Trophoblast cell (in vitro differentiated cells and primary cell): Measurements from ENCODE around the gene KIF3A.
A peak's percentile ranks its signal among the peaks of the same experiment; 100 is the strongest.

ENCODE experiments used
- DNase-seq, 2 donors: peaks; one replicate each; pipeline ENCODE4 v3.0.0-alpha.2; 2016
- H2AFZ ChIP-seq: 2 replicates; pipeline ENCODE4 v1.6.1; 2013; ENCODE audit warnings: low read length, moderate library complexity, mild to moderate bottlenecking; ENCODE audit not compliant: insufficient read depth, poor library complexity
- H2AK5ac ChIP-seq: 2 replicates; pipeline ENCODE4 v1.6.1; 2013; ENCODE audit warnings: mild to moderate bottlenecking, low read length
- H2BK120ac ChIP-seq: 2 replicates; pipeline ENCODE4 v1.6.1; 2013; ENCODE audit warnings: low read length, mild to moderate bottlenecking, moderate library complexity; ENCODE audit not compliant: insufficient read depth, poor library complexity
- H2BK12ac ChIP-seq: 2 replicates; pipeline ENCODE4 v1.6.1; 2013; ENCODE audit warnings: mild to moderate bottlenecking, low read length, moderate library complexity
- H2BK5ac ChIP-seq: 2 replicates; pipeline ENCODE4 v1.6.1; 2013; ENCODE audit warnings: low read length, low read depth, moderate library complexity, mild to moderate bottlenecking; ENCODE audit not compliant: poor library complexity
- H3K14ac ChIP-seq: 2 replicates; pipeline ENCODE4 v1.6.1; 2013; ENCODE audit warnings: mild to moderate bottlenecking, low read length
- H3K18ac ChIP-seq: 2 replicates; pipeline ENCODE4 v1.6.1; 2013; ENCODE audit warnings: mild to moderate bottlenecking, low read length
- H3K23ac ChIP-seq: 2 replicates; pipeline ENCODE4 v1.6.1; 2013; ENCODE audit warnings: low read length
- H3K27ac ChIP-seq: 2 replicates; pipeline ENCODE4 v1.5.1; 2013; ENCODE audit warnings: low read depth, mild to moderate bottlenecking, inconsistent platforms, low read length, moderate library complexity
- H3K27me3 ChIP-seq: 2 replicates; pipeline ENCODE4 v1.6.1; 2013; ENCODE audit warnings: inconsistent platforms, mild to moderate bottlenecking, low read length, moderate library complexity; ENCODE audit not compliant: insufficient read depth
- H3K36me3 ChIP-seq, 2 experiments: 1 replicate in 1 of 2; 2 replicates in 1 of 2; pipeline ENCODE4 v1.6.1; 2013; ENCODE audit warnings: low read length in 2 of 2, mild to moderate bottlenecking in 2 of 2, moderate library complexity in 1 of 2; ENCODE audit not compliant: insufficient read depth in 2 of 2, control insufficient read depth in 1 of 2
- H3K4ac ChIP-seq: 2 replicates; pipeline ENCODE4 v1.6.1; 2013; ENCODE audit warnings: low read depth, mild to moderate bottlenecking, low read length, moderate library complexity
- H3K4me1 ChIP-seq, 2 experiments: 1 replicate in 1 of 2; 2 replicates in 1 of 2; pipeline ENCODE4 v1.6.1; 2013; ENCODE audit warnings: low read length in 2 of 2, mild to moderate bottlenecking in 2 of 2, moderate library complexity in 1 of 2; ENCODE audit not compliant: insufficient read depth in 2 of 2, control insufficient read depth in 1 of 2
- H3K4me2 ChIP-seq: 2 replicates; pipeline ENCODE4 v1.6.1; 2013; ENCODE audit warnings: inconsistent platforms, mild to moderate bottlenecking, low read length, moderate library complexity
- H3K4me3 ChIP-seq: 2 replicates; pipeline ENCODE4 v1.5.1; 2013; ENCODE audit warnings: mild to moderate bottlenecking, low read depth, low read length, inconsistent platforms
- H3K79me1 ChIP-seq: one replicate; pipeline ENCODE4 v1.6.1; 2013; ENCODE audit warnings: low read length
- H3K79me2 ChIP-seq: 2 replicates; pipeline ENCODE4 v1.6.1; 2013; ENCODE audit warnings: low read length, mild to moderate bottlenecking; ENCODE audit not compliant: control insufficient read depth, insufficient read depth, poor library complexity
- H3K9ac ChIP-seq: 2 replicates; pipeline ENCODE4 v1.6.1; 2013; ENCODE audit warnings: mild to moderate bottlenecking, low read length
- H3K9me3 ChIP-seq: 2 replicates; pipeline ENCODE4 v1.6.1; 2013; ENCODE audit warnings: low read depth, mild to moderate bottlenecking, control low read depth, inconsistent platforms, low read length; ENCODE audit not compliant: insufficient read depth
- H4K12ac ChIP-seq: 2 replicates; pipeline ENCODE4 v1.6.1; 2013; ENCODE audit warnings: low read depth, mild to moderate bottlenecking, low read length, moderate library complexity
- H4K8ac ChIP-seq: 2 replicates; pipeline ENCODE4 v1.6.1; 2013; ENCODE audit warnings: low read depth, mild to moderate bottlenecking, low read length, moderate library complexity
- H4K91ac ChIP-seq: one replicate; pipeline ENCODE4 v1.6.1; 2013; ENCODE audit warnings: low read depth, mild to moderate bottlenecking, low read length, moderate library complexity
- WGBS: extraction: QIAGEN DNeasy Blood & Tissue Kit; methylation state at CpG from one replicate; pipeline ENCODE4 v1.1.7; 2013; ENCODE audit warnings: missing lambda C conversion rate; ENCODE audit not compliant: insufficient read length, insufficient coverage; ENCODE audit errors: extremely low coverage; 5-methylcytosine and 5-hydroxymethylcytosine counted together

KIF3A gene

GRCh38 chr5:132679166-132679565 lies 58.2 kb downstream of the KIF3A start:
- Histone ChIP-seq H2BK120ac (no peak overlapping the region), H3K14ac (no peak overlapping the region), H4K91ac (no peak overlapping the region), H3K18ac (no peak overlapping the region), H3K79me2 (no peaks in the 10 kb centered on the region), H3K27ac (no peak overlapping the region), H3K79me1 (no peaks in the 10 kb centered on the region), H2BK5ac (no peak overlapping the region), H2AK5ac (no peak overlapping the region), H3K27me3 (no peaks in the 10 kb centered on the region), H3K4ac (no peak overlapping the region), H2AFZ (no peak overlapping the region), H2BK12ac (no peak overlapping the region), H4K12ac (no peak overlapping the region), H3K23ac (no peak overlapping the region), H4K8ac (no peak overlapping the region), H3K4me3 (no peak overlapping the region), H3K9me3 (no peaks in the 10 kb centered on the region), H3K4me2 (no peak overlapping the region), H3K36me3 (no peaks in the 10 kb centered on the region), H3K9ac (no peak overlapping the region), H3K4me1 (no peaks in the 10 kb centered on the region)
- no peak for DNase-seq
- WGBS = no CpG with 5 or more reads among the region's 7 CpGs

GRCh38 chr5:132678735-132679134 lies 58.6 kb downstream of the KIF3A start:
- H3K23ac ChIP-seq = no peak overlapping the region
- H3K4ac ChIP-seq = no peak overlapping the region
- no peak overlapping the region for H4K91ac ChIP-seq
- no peak overlapping the region for H3K9ac ChIP-seq
- H3K79me2 ChIP-seq = no peaks in the 10 kb centered on the region
- WGBS = no CpG with 5 or more reads among the region's 1 CpG
- H2AK5ac ChIP-seq = no peak overlapping the region
- no peak overlapping the region for H2BK12ac ChIP-seq
- no peak overlapping the region for H3K18ac ChIP-seq
- H3K79me1 ChIP-seq = no peaks in the 10 kb centered on the region
- H2BK120ac ChIP-seq = no peak overlapping the region
- DNase-seq = no peak
- H3K27ac ChIP-seq = no peak overlapping the region
- H3K4me1 ChIP-seq = no peaks in the 10 kb centered on the region
- H3K4me2 ChIP-seq = no peak overlapping the region
- H3K27me3 ChIP-seq = no peaks in the 10 kb centered on the region
- H3K36me3 ChIP-seq = no peaks in the 10 kb centered on the region
- H2AFZ ChIP-seq = no peak overlapping the region
- no peak overlapping the region for H2BK5ac ChIP-seq
- H3K9me3 ChIP-seq = no peaks in the 10 kb centered on the region
- H3K14ac ChIP-seq = no peak overlapping the region
- H4K8ac ChIP-seq = no peak overlapping the region
- H3K4me3 ChIP-seq = no peak overlapping the region
- H4K12ac ChIP-seq = no peak overlapping the region

GRCh38 chr5:132677682-132678400 lies 59.5 kb downstream of the KIF3A start:
- no peak overlapping the region for H3K9ac ChIP-seq
- no peak overlapping the region for H2AFZ ChIP-seq
- no peak overlapping the region for H4K12ac ChIP-seq
- DNase-seq = peak; percentile 77 to 87
- no peak overlapping the region for H4K91ac ChIP-seq
- H3K27me3 ChIP-seq = no peaks in the 10 kb centered on the region
- no peak overlapping the region for H2BK120ac ChIP-seq
- no peak overlapping the region for H3K4me3 ChIP-seq
- H3K18ac ChIP-seq = no peak overlapping the region
- H2AK5ac ChIP-seq = no peak overlapping the region
- no peak overlapping the region for H3K4me2 ChIP-seq
- no CpG with 5 or more reads among the region's 15 CpGs for WGBS
- no peaks in the 10 kb centered on the region for H3K79me1 ChIP-seq
- no peak overlapping the region for H3K4ac ChIP-seq
- no peaks in the 10 kb centered on the region for H3K79me2 ChIP-seq
- H3K27ac ChIP-seq = no peak overlapping the region
- H3K36me3 ChIP-seq = no peaks in the 10 kb centered on the region
- H2BK12ac ChIP-seq = no peak overlapping the region
- H3K9me3 ChIP-seq = no peaks in the 10 kb centered on the region
- H4K8ac ChIP-seq = no peak overlapping the region
- no peaks in the 10 kb centered on the region for H3K4me1 ChIP-seq
- H3K14ac ChIP-seq = no peak overlapping the region
- no peak overlapping the region for H2BK5ac ChIP-seq
- H3K23ac ChIP-seq = no peak overlapping the region

- H2BK5ac ChIP-seq = no peak overlapping the region
- H2AFZ ChIP-seq = no peak overlapping the region
- H3K4me1 ChIP-seq = no peaks in the 10 kb centered on the region
- no peak overlapping the region for H3K4me2 ChIP-seq
- no peak overlapping the region for H3K4ac ChIP-seq
- no peak overlapping the region for H4K91ac ChIP-seq
- DNase-seq = peak; percentile 93 to 94
- no peak overlapping the region for H4K8ac ChIP-seq
- no peak overlapping the region for H3K9ac ChIP-seq
- H3K18ac ChIP-seq = no peak overlapping the region
- no peak overlapping the region for H3K27ac ChIP-seq
- no CpG with 5 or more reads among the region's 7 CpGs for WGBS
- no peak overlapping the region for H2BK120ac ChIP-seq
- H3K23ac ChIP-seq = no peak overlapping the region
- no peaks in the 10 kb centered on the region for H3K36me3 ChIP-seq
- no peaks in the 10 kb centered on the region for H3K79me2 ChIP-seq
- H3K4me3 ChIP-seq = no peak overlapping the region
- no peak overlapping the region for H3K14ac ChIP-seq
- no peak overlapping the region for H4K12ac ChIP-seq
- H3K27me3 ChIP-seq = no peaks in the 10 kb centered on the region
- no peaks in the 10 kb centered on the region for H3K9me3 ChIP-seq
- H3K79me1 ChIP-seq = no peaks in the 10 kb centered on the region
- H2AK5ac ChIP-seq = no peak overlapping the region
- H2BK12ac ChIP-seq = no peak overlapping the region
These were observed 60.2 kb downstream of the KIF3A start for GRCh38 chr5:132677191-132677590.
